BJ (cell line): ENCODE results near the gene GRAMD2A. TPM values are rescaled to one million over a fixed set of nuclear protein-coding genes. Genes with fewer than 3 reads are reported as not detected.
A peak's percentile ranks its signal among the peaks of the same experiment; 100 is the strongest.

Experiments used
- CTCF ChIA-PET: fragments of 350-600 bp; formaldehyde crosslinking; extraction: SDS; loops from one replicate; lab custom pipeline; 2021; ENCODE audit warnings: antibody characterized with exemption, inconsistent platforms; lab: Yijun Ruan, JAX
- POLR2A ChIA-PET: fragments of 300-600 bp; sonication (Branson Sonifier 250); formaldehyde crosslinking; extraction: SDS; loops from one replicate; lab custom pipeline; 2021; ENCODE audit warnings: antibody characterized with exemption; lab: Charles Lee
- DNase-seq: peaks from one replicate; pipeline ENCODE4 v3.0.0-alpha.2; 2011; ENCODE audit warnings: low read depth
- H3K27me3 ChIP-seq: 2 replicates; pipeline ENCODE4 v1.6.0; 2011; ENCODE audit warnings: low read length; ENCODE audit not compliant: control insufficient read depth, insufficient read depth
- H3K36me3 ChIP-seq: 2 replicates; pipeline ENCODE4 v1.5.1; 2011; ENCODE audit warnings: low read length; ENCODE audit not compliant: control insufficient read depth, insufficient read depth
- H3K4me3 ChIP-seq: 2 replicates; pipeline ENCODE4 v1.5.1; 2011; ENCODE audit warnings: low read depth, mild to moderate bottlenecking, control low read depth, low read length
- CTCF ChIP-seq: IDR thresholded peaks from 2 replicates; pipeline ENCODE4 v1.5.1; 2011; ENCODE audit warnings: low read depth, mild to moderate bottlenecking, control low read depth, inconsistent platforms, low read length, moderate library complexity; ENCODE audit not compliant: insufficient read depth
- polyA minus RNA-seq: library from RNA; depleted of rRNA, polyadenylated mRNA; stranded (reverse); fragments of >200 nt; gene quantifications from 2 replicates; pipeline ENCODE4 v1.2.3, GENCODE V29; 2011; rRNA and poly(A)+ RNA removed
- polyA plus RNA-seq: library from polyadenylated mRNA; depleted of rRNA; stranded (reverse); fragments of >200 nt; gene quantifications from 2 replicates; pipeline ENCODE4 v1.2.3, GENCODE V29; 2011; rRNA removed

The GRAMD2A gene
- 0.17 and 0.21 TPM in 2 replicates for polyA plus RNA-seq
- polyA minus RNA-seq, result 0.21 TPM in 1 of 2 replicates, not detected in the other

GRCh38 chr15:72197460-72198355 is at the start of gene GRAMD2A:
TSS of gene GRAMD2A (minus strand) at chr15:72197787.
- ChIA-PET POLR2A (interaction anchor here (0.6 kb wide), 1 partner anchor 31 kb away, joined by 3 read pairs; no protein-coding TSS in a partner anchor), CTCF (interaction anchor here (0.7 to 2.9 kb wide), 8 partner anchors 9 to 85 kb away, joined by 3 to 16 read pairs (median 4); partner anchors contain the start of gene PKM)
- Histone ChIP-seq H3K27me3 (no peaks in the 10 kb centered on the region), H3K36me3 (peaks cover 39% of the 10 kb centered on the region), H3K4me3 (peak within 1 kb of the TSS; percentile 20; the same call in 1 of the 2 replicates)
- TF ChIP-seq CTCF, result no peak
- DNase-seq, result no peak

GRCh38 chr15:72242775-72243370 is 45.3 kb upstream of the GRAMD2A start:
- no peaks in the 10 kb centered on the region for H3K27me3 ChIP-seq
- TF ChIP-seq CTCF, result no peak
- ChIA-PET POLR2A (no interaction called here), CTCF (interaction anchor here (1.1 kb wide), 1 partner anchor 31 kb away, joined by 4 read pairs; no protein-coding TSS in a partner anchor)
- DNase-seq, result no peak
- no peak overlapping the region for H3K4me3 ChIP-seq
- H3K36me3 ChIP-seq, result peaks cover 12% of the 10 kb centered on the region

- CTCF ChIA-PET, result interaction anchor here (0.7 to 2.8 kb wide), 3 partner anchors 12 to 168 kb away, joined by 3 to 14 read pairs (median 6); no protein-coding TSS in a partner anchor
- TF ChIP-seq CTCF, result no peak
- POLR2A ChIA-PET, result no interaction called here
- peaks cover 11% of the 10 kb centered on the region for H3K36me3 ChIP-seq
- H3K4me3 ChIP-seq, result no peak overlapping the region
- no peak for DNase-seq
- H3K27me3 ChIP-seq, result no peaks in the 10 kb centered on the region
Observed at GRCh38 chr15:72239652-72240051, 42.1 kb upstream of the GRAMD2A start.

- no peak overlapping the region for H3K4me3 ChIP-seq
- ChIA-PET POLR2A (no interaction called here), CTCF (interaction anchor here (0.7 to 2.8 kb wide), 4 partner anchors 11 to 336 kb away, joined by 3 to 14 read pairs (median 4); no protein-coding TSS in a partner anchor)
- TF ChIP-seq CTCF, result no peak
- H3K36me3 ChIP-seq, result peaks cover 11% of the 10 kb centered on the region
- DNase-seq, result no peak
- H3K27me3 ChIP-seq, result no peaks in the 10 kb centered on the region
Observed at GRCh38 chr15:72238586-72238985, 41.0 kb upstream of the GRAMD2A start.

- Histone ChIP-seq H3K27me3 (no peaks in the 10 kb centered on the region), H3K36me3 (peaks cover 9% of the 10 kb centered on the region), H3K4me3 (no peak overlapping the region)
- CTCF ChIA-PET, result interaction anchor here (0.6 to 2.8 kb wide), 3 partner anchors 11 to 39 kb away, joined by 3 to 14 read pairs (median 13); no protein-coding TSS in a partner anchor
- POLR2A ChIA-PET, result no interaction called here
- no peak for DNase-seq
- no peak for TF ChIP-seq CTCF
Observed at GRCh38 chr15:72237853-72238224, 40.3 kb upstream of the GRAMD2A start.
